Fibroblast of lung (primary cell): Measurements from ENCODE around the gene UIMC1. TPM values are rescaled to one million over a fixed set of nuclear protein-coding genes. Genes with fewer than 3 reads are reported as not detected.
"Not testable (repeated sequence)": the region's sequence is repeated elsewhere in the genome, so short reads cannot be mapped to it uniquely, and the experiment has no call there.

ENCODE experiments used
- DNase-seq, 2 donors: peaks; one replicate each; pipeline versions ENCODE4 v3.0.0 to v3.0.0-alpha.2; 2010; ENCODE audit warnings: low read depth in 2 of 2
- H2AFZ ChIP-seq: 2 replicates; pipeline ENCODE4 v1.5.1; 2012; ENCODE audit warnings: low read length, control low read depth, inconsistent platforms
- H3K27ac ChIP-seq: 2 replicates; pipeline ENCODE4 v1.5.1; 2011; ENCODE audit warnings: low read length, control low read depth; ENCODE audit not compliant: insufficient read depth
- H3K27me3 ChIP-seq: 2 replicates; pipeline ENCODE4 v1.5.1; 2011; ENCODE audit warnings: mild to moderate bottlenecking, low read length; ENCODE audit not compliant: control insufficient read depth, insufficient read depth
- H3K36me3 ChIP-seq: 2 replicates; pipeline ENCODE4 v1.5.1; 2011; ENCODE audit warnings: low read length; ENCODE audit not compliant: control insufficient read depth, insufficient read depth
- H3K4me1 ChIP-seq: 2 replicates; pipeline ENCODE4 v1.5.1; 2011; ENCODE audit warnings: low read length; ENCODE audit not compliant: control insufficient read depth, insufficient read depth; ENCODE audit errors: extremely low read depth
- H3K4me2 ChIP-seq: 2 replicates; pipeline ENCODE4 v1.5.1; 2011; ENCODE audit warnings: low read length, control low read depth; ENCODE audit not compliant: insufficient read depth; ENCODE audit errors: extremely low read depth
- H3K4me3 ChIP-seq, 4 experiments: fragments of 200-600 bp in 1 of 4; sonication (generic) in 1 of 4; replicated peaks in 1 of 4; 2 replicates each; pipeline ENCODE4 v1.5.1; 2011 to 2016; ENCODE audit warnings: low read length in 4 of 4, low read depth in 3 of 4, mild to moderate bottlenecking in 3 of 4, control low read depth in 2 of 4, inconsistent platforms in 1 of 4, mixed read lengths in 1 of 4; ENCODE audit not compliant: insufficient read depth in 1 of 4; ENCODE audit errors: control extremely low read depth in 1 of 4
- H3K79me2 ChIP-seq: 2 replicates; pipeline ENCODE4 v1.5.1; 2012; ENCODE audit warnings: mild to moderate bottlenecking, low read length, inconsistent platforms; ENCODE audit not compliant: control insufficient read depth, insufficient read depth
- H3K9ac ChIP-seq: 2 replicates; pipeline ENCODE4 v1.5.1; 2011; ENCODE audit warnings: mild to moderate bottlenecking, low read length, control low read depth; ENCODE audit not compliant: insufficient read depth
- H3K9me3 ChIP-seq: 2 replicates; pipeline ENCODE4 v1.5.1; 2012; ENCODE audit warnings: low read depth, low read length; ENCODE audit not compliant: control insufficient read depth, insufficient read depth
- H4K20me1 ChIP-seq: 2 replicates; pipeline ENCODE4 v1.5.1; 2011; ENCODE audit warnings: low read length; ENCODE audit not compliant: control insufficient read depth, insufficient read depth; ENCODE audit errors: extremely low read depth
- EZH2 ChIP-seq: IDR thresholded peaks from 2 replicates; pipeline ENCODE4 v1.5.1; 2012; ENCODE audit warnings: low read length, control low read depth, mild to moderate bottlenecking; ENCODE audit errors: missing control alignments
- polyA plus RNA-seq, 2 donors: library from polyadenylated mRNA; depleted of rRNA in 1 of 2; stranded (reverse) in 1 of 2; unstranded in 1 of 2; fragments of >200 nt; gene quantifications; 2 replicates each; pipeline ENCODE4 v1.2.1, GENCODE V29; 2011 to 2012; ENCODE audit warnings: missing spikeins in 1 of 2
- total RNA-seq: library from RNA; depleted of rRNA; stranded (reverse); fragments of >200 nt; gene quantifications from 2 replicates; pipeline ENCODE4 v1.2.1, GENCODE V29; 2014
- TF ChIP-seq, protein P1 (sequence below), 2 donors: IDR thresholded peaks in 1 of 2; conservative IDR thresholded peaks in 1 of 2; 1 replicate in 1 of 2; 2 replicates in 1 of 2; pipeline ENCODE4 v1.5.1; 2011 to 2012; ENCODE audit warnings: low read length in 2 of 2, control low read depth in 1 of 2, inconsistent platforms in 1 of 2, low read depth in 1 of 2, mild to moderate bottlenecking in 1 of 2

Gene UIMC1
- total and polyA plus RNA-seq, 2 donors (not counting 1 experiment from before 2014, with no cell fraction given), result 19.4 to 36.7 TPM

DNA sequence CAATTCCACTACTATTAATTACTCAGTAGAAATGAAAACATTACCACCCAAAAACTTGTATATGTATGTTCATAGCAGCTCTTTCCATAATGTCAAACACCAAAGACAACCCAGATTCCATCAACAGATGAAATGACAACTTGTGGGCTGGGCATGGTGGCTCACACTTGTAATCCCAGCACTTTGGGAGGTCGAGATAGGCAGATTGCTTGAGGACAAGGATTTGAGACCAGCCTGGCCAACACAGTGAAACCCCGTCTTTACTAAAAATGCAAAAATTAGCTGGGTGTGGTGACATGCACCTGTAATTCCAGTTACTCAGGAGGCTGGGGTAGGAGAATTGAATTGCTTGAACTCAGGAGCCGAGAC is 11.5 kb downstream of the UIMC1 start:
- TF ChIP-seq EZH2, result no peak
- TF ChIP-seq, protein P1, sequence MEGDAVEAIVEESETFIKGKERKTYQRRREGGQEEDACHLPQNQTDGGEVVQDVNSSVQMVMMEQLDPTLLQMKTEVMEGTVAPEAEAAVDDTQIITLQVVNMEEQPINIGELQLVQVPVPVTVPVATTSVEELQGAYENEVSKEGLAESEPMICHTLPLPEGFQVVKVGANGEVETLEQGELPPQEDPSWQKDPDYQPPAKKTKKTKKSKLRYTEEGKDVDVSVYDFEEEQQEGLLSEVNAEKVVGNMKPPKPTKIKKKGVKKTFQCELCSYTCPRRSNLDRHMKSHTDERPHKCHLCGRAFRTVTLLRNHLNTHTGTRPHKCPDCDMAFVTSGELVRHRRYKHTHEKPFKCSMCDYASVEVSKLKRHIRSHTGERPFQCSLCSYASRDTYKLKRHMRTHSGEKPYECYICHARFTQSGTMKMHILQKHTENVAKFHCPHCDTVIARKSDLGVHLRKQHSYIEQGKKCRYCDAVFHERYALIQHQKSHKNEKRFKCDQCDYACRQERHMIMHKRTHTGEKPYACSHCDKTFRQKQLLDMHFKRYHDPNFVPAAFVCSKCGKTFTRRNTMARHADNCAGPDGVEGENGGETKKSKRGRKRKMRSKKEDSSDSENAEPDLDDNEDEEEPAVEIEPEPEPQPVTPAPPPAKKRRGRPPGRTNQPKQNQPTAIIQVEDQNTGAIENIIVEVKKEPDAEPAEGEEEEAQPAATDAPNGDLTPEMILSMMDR (conservative IDR thresholded peaks at IDR 0.05 in 1 of 2, IDR thresholded peaks at IDR 0.05 in 1 of 2; ENCODE audit: low read depth in 1 of 2, low read length in 2 of 2), result no peak
- Histone ChIP-seq H3K79me2 (peaks cover 84% of the 10 kb centered on the region), H4K20me1 (peaks cover 2% of the 10 kb centered on the region), H3K9ac (no peak overlapping the region), H3K36me3 (no peaks in the 10 kb centered on the region), H3K9me3 (no peaks in the 10 kb centered on the region), H3K4me1 (peaks cover 4% of the 10 kb centered on the region), H2AFZ (no peak overlapping the region), H3K27me3 (no peaks in the 10 kb centered on the region), H3K27ac (no peak overlapping the region), H3K4me3 (no peak overlapping the region), H3K4me2 (no peak overlapping the region)
- DNase-seq, result no peak

DNA sequence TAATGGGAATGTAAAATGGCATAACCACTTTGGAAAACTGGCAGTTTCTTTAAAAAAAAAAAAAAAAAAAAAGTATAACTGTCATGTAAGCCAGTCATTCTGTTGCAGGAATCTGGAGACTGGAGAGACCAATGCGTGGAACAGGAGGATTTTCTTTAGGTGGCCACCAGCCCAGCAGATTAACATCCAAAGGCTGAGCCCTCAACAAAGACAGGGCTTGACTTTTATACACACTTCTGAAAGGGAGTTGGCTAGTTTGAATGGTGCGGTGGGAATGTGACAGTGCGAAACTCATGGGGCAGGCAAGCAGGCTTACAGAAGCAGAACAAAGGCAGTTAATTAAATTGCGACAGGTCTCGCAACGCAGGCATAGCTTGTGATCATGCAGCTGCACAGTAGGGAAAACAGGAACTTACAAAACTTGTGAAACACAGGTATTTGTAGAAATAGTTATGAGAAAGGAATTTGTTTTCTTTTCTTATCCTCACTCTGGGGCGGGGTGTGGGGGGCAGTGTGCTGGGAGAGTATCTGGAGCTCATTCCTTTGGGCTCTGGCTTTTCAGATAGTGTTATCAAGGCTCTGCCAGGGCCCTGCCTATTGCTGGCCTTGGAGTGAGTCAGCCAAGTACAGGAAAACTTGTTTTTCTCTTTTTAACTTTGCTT is 12.0 kb downstream of the UIMC1 start:
- H3K27me3 ChIP-seq, result no peaks in the 10 kb centered on the region

DNA sequence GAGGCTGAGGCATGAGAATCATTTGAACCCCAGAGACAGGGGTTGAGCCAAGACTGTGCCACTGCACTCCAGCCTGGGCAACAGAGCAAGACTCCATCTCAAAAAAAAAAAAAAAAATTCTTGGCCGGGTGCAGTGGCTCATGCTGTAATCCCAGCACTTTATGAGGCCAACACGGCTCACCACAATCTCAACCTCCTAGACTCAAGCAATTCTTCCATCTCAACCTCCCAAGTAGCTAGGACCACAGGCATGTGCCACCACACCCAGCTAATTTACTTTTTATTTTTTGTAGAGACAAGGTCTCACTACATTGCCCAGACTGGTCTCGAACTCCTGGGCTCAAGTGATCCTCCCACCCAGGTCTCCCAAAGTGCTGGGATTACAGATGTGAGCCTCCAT is 13.5 kb downstream of the UIMC1 start:
- H3K9ac ChIP-seq, H3K36me3 ChIP-seq, H2AFZ ChIP-seq, H3K27ac ChIP-seq, H3K4me2 ChIP-seq, H3K4me3 ChIP-seq, H3K4me1 ChIP-seq, H3K27me3 ChIP-seq, H3K9me3 ChIP-seq, H4K20me1 ChIP-seq: not testable (repeated sequence)
- H3K79me2 ChIP-seq, result peaks cover 82% of the 10 kb centered on the region
- DNase-seq, result peak in 1 of 2 donors; percentile 40

More for the DNA sequence above, 12.0 kb downstream of the UIMC1 start:
- Histone ChIP-seq H3K4me1 (peaks cover 4% of the 10 kb centered on the region), H3K4me2 (no peak overlapping the region), H3K27ac (no peak overlapping the region), H2AFZ (no peak overlapping the region), H3K9ac (no peak overlapping the region), H3K9me3 (no peaks in the 10 kb centered on the region), H3K79me2 (peaks cover 82% of the 10 kb centered on the region), H4K20me1 (peaks cover 2% of the 10 kb centered on the region), H3K4me3 (no peak overlapping the region), H3K36me3 (no peaks in the 10 kb centered on the region)
- TF ChIP-seq EZH2, result no peak
- TF ChIP-seq, protein P1 (conservative IDR thresholded peaks at IDR 0.05 in 1 of 2, IDR thresholded peaks at IDR 0.05 in 1 of 2; ENCODE audit: low read depth in 1 of 2, low read length in 2 of 2), result no peak
- peak; percentile 51 to 88 for DNase-seq
